ENCODE data around the gene SPOCK1.

Gene SPOCK1

GRCh38 chr5:137113939-137114338 is 385.2 kb downstream of the SPOCK1 start:
- DNase-seq (ENCODE audit: low read depth in 2 of 2): no peak

- no peak for DNase-seq (ENCODE audit: low read depth in 2 of 2)
These were observed 386.0 kb downstream of the SPOCK1 start for GRCh38 chr5:137113161-137113560.

GRCh38 chr5:137105351-137106035 is 393.6 kb downstream of the SPOCK1 start:
- no peak for DNase-seq (ENCODE audit: low read depth in 2 of 2)

DNA sequence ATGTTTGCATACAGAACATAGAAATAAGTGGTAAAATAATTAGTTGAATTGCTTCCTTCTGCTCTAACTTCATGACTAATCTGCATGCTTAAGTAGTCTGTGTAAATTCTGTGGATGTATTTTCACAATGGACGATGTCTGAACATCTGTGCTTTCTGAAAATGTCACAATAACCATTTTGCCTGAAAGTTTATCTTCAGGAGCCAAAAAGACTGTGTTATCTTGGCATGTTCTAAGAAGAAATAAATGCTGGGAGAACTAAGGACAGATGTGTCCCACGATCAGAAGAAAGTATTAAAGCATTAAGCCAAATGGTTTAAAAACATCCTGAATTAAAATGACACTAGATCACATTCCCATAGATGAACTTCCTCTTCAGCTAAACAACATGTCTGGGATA is 397.6 kb downstream of the SPOCK1 start:
- no peak for DNase-seq (ENCODE audit: low read depth in 2 of 2)

DNA sequence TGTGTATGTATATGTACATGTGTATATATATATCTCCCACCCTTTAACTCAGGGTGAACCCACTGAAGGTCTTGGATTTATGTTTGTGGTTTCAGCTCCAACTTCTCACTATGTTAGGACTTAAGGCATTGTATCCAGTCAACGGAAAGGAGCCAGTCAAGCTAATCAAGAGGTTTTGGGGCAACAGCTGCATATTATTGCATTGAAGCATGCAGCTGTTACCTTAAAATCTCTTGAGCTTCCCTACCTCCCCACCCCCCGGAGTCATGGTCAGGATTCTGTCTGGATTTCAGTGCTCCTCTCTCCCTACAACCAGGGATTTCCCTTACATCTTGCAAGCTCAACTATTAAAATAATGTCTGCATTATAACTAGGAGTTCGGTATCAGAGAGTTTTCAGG is 399.5 kb downstream of the SPOCK1 start:
- no peak for DNase-seq (ENCODE audit: low read depth in 2 of 2)

- no peak for DNase-seq (ENCODE audit: low read depth in 2 of 2)
These were observed 400.5 kb downstream of the SPOCK1 start for GRCh38 chr5:137098663-137099062.

DNA sequence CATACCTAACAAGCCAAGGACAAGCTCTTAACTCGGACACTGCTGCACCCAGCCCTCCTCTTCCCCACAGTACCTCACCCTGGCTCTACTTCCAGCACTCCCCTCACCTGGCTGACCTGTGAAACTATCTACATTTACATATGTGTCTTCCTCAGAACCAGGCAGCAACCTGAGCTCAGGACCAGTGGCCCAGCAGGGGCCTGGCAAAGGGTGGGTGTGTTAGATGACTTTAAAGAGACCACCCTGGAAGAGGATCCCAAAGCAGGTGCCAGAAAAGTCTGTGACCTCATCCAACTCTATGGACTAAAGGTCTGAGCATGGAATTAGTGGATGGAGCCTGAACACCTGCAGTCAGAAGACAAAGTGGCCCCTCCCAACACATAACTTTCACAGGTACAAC is 400.9 kb downstream of the SPOCK1 start:
- DNase-seq (ENCODE audit: low read depth in 2 of 2): no peak

- DNase-seq (ENCODE audit: low read depth in 2 of 2): no peak
These were observed 401.9 kb downstream of the SPOCK1 start for GRCh38 chr5:137097203-137097602.

DNA sequence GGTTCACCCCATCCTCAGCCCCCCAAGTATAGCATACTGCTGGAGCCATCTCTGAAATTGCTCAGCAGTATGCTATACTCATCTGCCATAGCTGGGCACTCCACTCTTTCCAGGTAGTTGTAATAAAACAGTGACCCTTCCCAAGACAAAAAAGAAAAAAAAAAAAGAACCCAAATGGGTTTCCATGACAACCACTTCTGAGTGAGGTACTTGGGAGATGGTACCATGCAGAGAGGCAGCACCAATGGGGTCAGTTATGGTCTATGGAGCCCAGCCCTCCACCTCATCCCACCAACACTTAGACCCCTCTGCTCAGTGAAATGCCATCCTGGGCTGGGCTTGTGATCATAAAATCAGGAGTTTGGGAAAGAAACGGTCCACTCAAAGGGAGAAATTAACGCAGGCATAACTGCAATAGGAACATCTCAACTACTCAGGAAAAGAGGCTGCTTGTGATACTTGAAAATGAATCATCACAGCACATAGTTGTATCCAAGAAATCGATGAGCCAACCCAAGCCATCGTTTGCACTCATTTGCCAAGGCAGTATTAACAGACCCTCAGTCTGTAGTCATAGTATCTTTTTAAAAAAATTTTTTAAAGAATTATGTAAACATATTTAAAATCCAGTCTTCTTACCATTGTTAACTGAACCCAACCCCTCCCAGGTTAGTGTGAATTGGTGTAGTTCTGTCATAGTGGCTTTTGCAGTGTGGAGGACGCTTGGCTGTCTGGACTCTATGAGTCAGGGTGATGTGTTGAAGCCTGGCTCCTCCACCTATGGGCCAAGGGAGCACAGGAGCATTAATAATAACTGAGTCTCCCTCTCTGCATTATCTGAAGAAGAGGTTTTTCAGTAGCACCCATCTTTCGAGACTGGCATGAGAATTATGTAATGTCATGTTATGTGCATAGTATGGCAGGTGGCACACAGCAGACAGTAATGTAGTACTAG is 402.7 kb downstream of the SPOCK1 start:
- no peak for DNase-seq (ENCODE audit: low read depth in 2 of 2)

- no peak for DNase-seq (ENCODE audit: low read depth in 2 of 2)
These were observed 403.5 kb downstream of the SPOCK1 start for GRCh38 chr5:137095597-137095996.

GRCh38 chr5:137092831-137093230 is 406.3 kb downstream of the SPOCK1 start:
- no peak for DNase-seq (ENCODE audit: low read depth in 2 of 2)

GRCh38 chr5:137091472-137091871 is 407.7 kb downstream of the SPOCK1 start:
- no peak for DNase-seq (ENCODE audit: low read depth in 2 of 2)

- DNase-seq (ENCODE audit: low read depth in 2 of 2): no peak
These were observed 408.4 kb downstream of the SPOCK1 start for GRCh38 chr5:137090721-137091120.

- DNase-seq (ENCODE audit: low read depth in 2 of 2): no peak
These were observed 409.0 kb downstream of the SPOCK1 start for GRCh38 chr5:137090151-137090550.

GRCh38 chr5:137088175-137088574 is 411.0 kb downstream of the SPOCK1 start:
- no peak for DNase-seq (ENCODE audit: low read depth in 2 of 2)

DNA sequence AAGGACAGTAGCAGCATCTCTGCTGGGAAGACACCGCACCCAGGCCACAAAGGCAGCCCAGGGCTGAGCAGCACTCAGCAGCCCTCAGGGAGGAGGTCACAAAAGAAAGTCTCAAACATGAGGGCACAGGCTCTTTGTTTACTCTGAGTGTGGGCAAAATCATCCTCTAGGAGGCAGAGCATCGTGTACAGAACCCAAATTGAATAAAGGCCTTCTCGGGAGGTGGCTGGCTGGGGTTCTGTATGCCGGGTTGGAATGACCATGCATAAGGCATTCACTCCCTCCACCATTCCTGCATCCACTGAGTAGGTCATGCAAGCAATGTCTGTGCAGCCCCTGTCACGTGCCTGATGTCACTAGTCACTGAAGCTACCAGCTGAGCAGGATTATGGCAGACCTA is 412.8 kb downstream of the SPOCK1 start:
- DNase-seq (ENCODE audit: low read depth in 2 of 2): no peak

- DNase-seq (ENCODE audit: low read depth in 2 of 2): no peak
These were observed 413.9 kb downstream of the SPOCK1 start for GRCh38 chr5:137085206-137085605.

DNA sequence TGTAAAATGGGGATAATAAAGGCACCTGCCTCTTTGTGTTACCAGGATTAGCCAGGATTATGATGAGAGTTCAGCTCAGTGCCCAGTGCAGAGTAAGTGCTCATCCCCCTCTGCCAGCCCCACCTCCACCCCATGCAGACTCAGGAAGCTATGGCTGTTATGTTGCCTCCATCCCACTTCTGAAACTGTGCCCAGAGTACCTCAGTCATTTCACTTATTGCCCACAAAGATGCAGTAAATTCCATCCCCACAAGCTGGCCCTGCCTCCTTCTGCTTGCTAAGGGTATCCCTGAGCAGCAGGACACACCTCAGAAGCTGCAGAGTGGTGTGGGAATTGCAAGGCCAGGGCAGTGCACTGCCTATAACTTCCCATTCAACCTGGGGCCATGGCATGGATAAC is 415.1 kb downstream of the SPOCK1 start:
- no peak for DNase-seq (ENCODE audit: low read depth in 2 of 2)

DNA sequence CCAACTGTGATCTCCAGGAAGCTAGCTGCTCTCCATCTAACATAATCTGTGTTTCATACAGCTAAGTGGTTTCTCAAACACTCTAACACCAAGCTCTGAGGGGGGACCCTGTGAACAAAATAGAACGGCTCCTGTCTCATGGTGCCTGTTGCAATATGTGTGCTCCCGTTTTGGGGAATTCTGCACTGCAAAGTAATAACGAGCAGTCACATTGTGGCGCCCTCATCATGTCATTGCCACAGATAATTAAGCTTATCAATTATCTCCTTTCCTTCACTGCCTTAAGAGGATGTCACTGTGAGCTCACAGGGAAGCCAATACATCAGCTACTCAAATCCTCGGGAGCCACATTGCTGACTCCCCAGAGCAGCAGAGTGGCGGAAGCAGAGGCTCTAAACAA is 416.2 kb downstream of the SPOCK1 start:
- DNase-seq (ENCODE audit: low read depth in 2 of 2): no peak

DNA sequence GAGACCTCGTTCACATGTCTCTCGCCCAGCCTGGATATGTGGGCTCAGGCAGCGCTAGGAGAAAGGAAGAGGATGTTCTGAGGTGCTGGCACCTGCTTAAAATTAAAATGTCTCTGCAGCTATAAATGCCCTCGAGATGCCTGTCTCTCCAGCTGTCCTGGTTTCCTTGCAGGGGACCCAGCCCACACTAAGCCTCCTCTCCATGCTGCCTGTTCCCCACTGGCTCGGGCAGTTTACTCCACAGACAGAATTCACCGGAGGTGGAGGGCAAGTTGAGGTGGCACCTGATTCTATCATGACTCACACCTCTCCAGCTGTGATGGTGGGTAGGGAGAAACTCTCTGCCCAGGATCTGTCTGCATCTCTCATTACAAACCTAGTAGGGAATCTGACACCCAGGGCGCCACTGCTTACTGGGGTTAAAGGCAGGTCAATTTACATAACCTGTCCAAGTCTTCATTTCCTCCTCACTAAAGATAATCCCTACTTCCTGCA is 420.9 kb downstream of the SPOCK1 start:
- no peak for DNase-seq (ENCODE audit: low read depth in 2 of 2)

DNA sequence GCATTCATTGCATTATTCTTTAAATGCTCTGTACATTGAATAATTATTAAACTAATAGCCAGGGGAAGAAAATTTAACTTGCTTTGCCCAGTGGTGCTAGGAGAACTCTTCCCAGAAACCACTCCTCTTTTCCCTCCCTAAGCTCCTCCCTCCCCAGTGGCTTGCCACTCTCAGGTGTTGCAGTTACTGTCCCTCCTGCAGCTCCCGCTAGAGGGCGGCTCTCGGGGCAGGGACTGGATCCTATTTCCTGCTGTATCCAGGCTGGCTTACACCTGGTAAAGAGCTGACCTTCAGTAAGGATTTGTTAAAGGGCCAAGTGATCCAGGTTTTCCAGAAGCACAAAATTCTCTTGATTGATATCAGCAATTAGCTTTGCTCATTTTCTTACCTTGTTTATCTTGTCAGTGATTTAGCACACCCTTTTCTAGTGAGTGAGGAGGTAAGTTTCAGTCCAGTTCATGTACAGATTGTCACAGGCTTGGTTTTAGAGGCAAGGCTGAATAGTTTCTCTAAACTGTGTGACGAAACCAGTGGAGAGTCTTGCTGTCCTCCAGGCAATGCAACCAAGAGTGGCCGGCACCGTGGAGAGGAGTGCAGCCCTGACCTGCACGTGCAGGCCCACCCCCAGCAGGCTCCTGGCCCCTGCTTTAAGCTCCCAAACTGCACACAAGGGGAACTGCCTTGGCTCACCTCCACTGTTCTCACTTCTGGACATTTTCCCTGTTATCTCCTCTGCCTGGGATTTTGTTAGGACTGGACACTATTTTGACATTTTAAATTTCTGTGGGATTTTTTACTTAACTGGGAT is 423.8 kb downstream of the SPOCK1 start:
- DNase-seq (ENCODE audit: low read depth in 2 of 2): no peak

DNA sequence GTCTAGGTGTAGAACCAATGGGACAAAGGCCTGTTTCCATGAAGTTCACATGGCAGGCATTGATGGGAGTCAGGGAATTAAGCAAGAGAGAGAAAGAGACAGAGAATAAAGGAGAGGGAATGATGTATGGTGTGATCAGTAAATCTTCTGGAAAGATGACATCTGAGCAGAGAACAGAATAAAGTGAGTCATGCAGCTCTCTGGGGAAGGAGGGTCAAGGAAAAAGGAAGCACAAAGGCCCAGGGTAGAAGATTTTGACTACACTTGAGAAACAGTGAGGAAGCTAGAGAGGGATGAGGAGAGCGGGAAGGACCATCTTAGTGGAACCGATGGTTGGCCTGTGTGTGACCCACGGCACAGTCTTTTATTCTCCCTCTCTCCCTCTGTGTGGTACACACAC is 425.9 kb downstream of the SPOCK1 start:
- no peak for DNase-seq (ENCODE audit: low read depth in 2 of 2)

All from stimulated activated CD4-positive, alpha-beta T cell treated with anti-CD3 and anti-CD28 coated beads, Interleukin-1b, Interleukin-23, amount 100 ng/mL, for 4 hours (primary cell).